Uterus (tissue), 2 donors: ENCODE data around the gene RITA1.

ENCODE experiments used
- CTCF ChIP-seq, 4 experiments: fragments of 200-600 bp in 2 of 4; fragments of 450-650 bp in 2 of 4; sonication (generic) in 2 of 4; IDR thresholded peaks; one replicate each; pipeline ENCODE4 v1.5.1; 2016 to 2019; ENCODE audit warnings: antibody characterized with exemption in 4 of 4, mild to moderate bottlenecking in 2 of 4, moderate library complexity in 1 of 4
- POLR2A ChIP-seq, 2 donors: fragments of 450-650 bp; IDR thresholded peaks; one replicate each; pipeline ENCODE4 v1.6.1; 2016; ENCODE audit warnings: antibody characterized with exemption in 2 of 2, mild to moderate bottlenecking in 1 of 2, moderate library complexity in 1 of 2

GRCh38 chr12:113142173-113142885 is 43.2 kb upstream of the RITA1 start:
- TF ChIP-seq CTCF (IDR thresholded peaks at IDR 0.05), result no peak
- TF ChIP-seq POLR2A (IDR thresholded peaks at IDR 0.05), result no peak
